DMS153 treated with DMSO at 0.1 percent for 48 hours (cell line): ENCODE data around the gene TAP2.

Experiments used
- DNase-seq: peaks from one replicate; lab custom pipeline; 2025; ENCODE audit not compliant: unreplicated experiment; lab: John Stamatoyannopoulos, UW

Gene TAP2

GRCh38 chr6:32854376-32855178 lies 16.0 kb upstream of the TAP2 start:
- no peak for DNase-seq

GRCh38 chr6:32853541-32854375 lies 15.2 kb upstream of the TAP2 start, which contains the start of the genes PSMB9 and TAP1:
TSS of gene PSMB9 (plus strand) at chr6:32854192. CDS start at chr6:32854230, 38 bp downstream.
TSS of gene TAP1 (minus strand) at chr6:32853704. CDS start at chr6:32853636, 68 bp downstream.
- peak; percentile 86 for DNase-seq

- no peak for DNase-seq
Observed at GRCh38 chr6:32852844-32853540, 14.5 kb upstream of the TAP2 start.

- DNase-seq = no peak
Observed at GRCh38 chr6:32852018-32852843, 13.7 kb upstream of the TAP2 start.

GRCh38 chr6:32851025-32851424 lies 12.5 kb upstream of the TAP2 start:
- DNase-seq = no peak

- no peak for DNase-seq
Observed at GRCh38 chr6:32849126-32849525, 10.6 kb upstream of the TAP2 start.

GRCh38 chr6:32847795-32848194 lies 9.3 kb upstream of the TAP2 start:
- DNase-seq = no peak

GRCh38 chr6:32847004-32847403 lies 8.5 kb upstream of the TAP2 start:
- DNase-seq = no peak

GRCh38 chr6:32845384-32845884 lies 6.9 kb upstream of the TAP2 start:
- no peak for DNase-seq

- no peak for DNase-seq
Observed at GRCh38 chr6:32844839-32845383, 6.4 kb upstream of the TAP2 start.

- DNase-seq = peak; percentile 96
Observed at GRCh38 chr6:32843979-32844838, 5.7 kb upstream of the TAP2 start, which contains the start of gene PSMB8. TSS of gene PSMB8 (minus strand) at chr6:32844047. CDS start at chr6:32843996, 51 bp downstream.

GRCh38 chr6:32843331-32843978 lies 4.9 kb upstream of the TAP2 start:
- DNase-seq = no peak

- DNase-seq = no peak
Observed at GRCh38 chr6:32842690-32843089, 4.2 kb upstream of the TAP2 start.

GRCh38 chr6:32842021-32842650 lies 3.6 kb upstream of the TAP2 start:
- DNase-seq = no peak

- DNase-seq = no peak
Observed at GRCh38 chr6:32840604-32841246, 2.2 kb upstream of the TAP2 start.

- no peak for DNase-seq
Observed at GRCh38 chr6:32839356-32839755, 817 bp upstream of the TAP2 start.

GRCh38 chr6:32837651-32838113 lies 857 bp downstream of the TAP2 start:
- DNase-seq = no peak
